IPS-18c (cell line): ENCODE data around the gene MSRB3.

Experiments used
- H3K4me3 ChIP-seq: 2 replicates; pipeline ENCODE4 v1.7.0; 2013; ENCODE audit warnings: low read depth, mild to moderate bottlenecking, low read length, moderate library complexity; ENCODE audit not compliant: insufficient read depth
- H3K9me3 ChIP-seq: one replicate; pipeline ENCODE4 v1.6.1; 2013; ENCODE audit warnings: mild to moderate bottlenecking, low read length, moderate library complexity; ENCODE audit not compliant: control insufficient read depth, insufficient read depth

The MSRB3 gene

GRCh38 chr12:65493913-65494245, 215.4 kb downstream of the MSRB3 start:
- no peaks in the 10 kb centered on the region for H3K9me3 ChIP-seq

GRCh38 chr12:65494537-65494936, 216.1 kb downstream of the MSRB3 start:
- Histone ChIP-seq H3K9me3 (no peaks in the 10 kb centered on the region), H3K4me3 (no peak overlapping the region)

More at GRCh38 chr12:65493913-65494245, 215.4 kb downstream of the MSRB3 start:
- no peak overlapping the region for H3K4me3 ChIP-seq

- H3K4me3 ChIP-seq, result no peak overlapping the region
- H3K9me3 ChIP-seq, result no peaks in the 10 kb centered on the region
Measured at GRCh38 chr12:65495233-65495632, 216.8 kb downstream of the MSRB3 start.

- Histone ChIP-seq H3K4me3 (no peak overlapping the region), H3K9me3 (no peaks in the 10 kb centered on the region)
Measured at GRCh38 chr12:65496617-65497016, 218.1 kb downstream of the MSRB3 start.

GRCh38 chr12:65497660-65498059, 219.2 kb downstream of the MSRB3 start:
- Histone ChIP-seq H3K4me3 (no peak overlapping the region), H3K9me3 (no peaks in the 10 kb centered on the region)

GRCh38 chr12:65499167-65499566, 220.7 kb downstream of the MSRB3 start:
- Histone ChIP-seq H3K4me3 (no peak overlapping the region), H3K9me3 (no peaks in the 10 kb centered on the region)

GRCh38 chr12:65500091-65500900, 221.8 kb downstream of the MSRB3 start:
- H3K4me3 ChIP-seq, result no peak overlapping the region
- peaks cover 2% of the 10 kb centered on the region for H3K9me3 ChIP-seq

GRCh38 chr12:65501093-65501621, 222.7 kb downstream of the MSRB3 start:
- no peak overlapping the region for H3K4me3 ChIP-seq
- H3K9me3 ChIP-seq, result peaks cover 2% of the 10 kb centered on the region

- no peak overlapping the region for H3K4me3 ChIP-seq
- peaks cover 2% of the 10 kb centered on the region for H3K9me3 ChIP-seq
Measured at GRCh38 chr12:65501935-65502334, 223.5 kb downstream of the MSRB3 start.

- H3K4me3 ChIP-seq, result no peak overlapping the region
- H3K9me3 ChIP-seq, result peaks cover 2% of the 10 kb centered on the region
Measured at GRCh38 chr12:65504417-65504816, 225.9 kb downstream of the MSRB3 start.

- H3K4me3 ChIP-seq, result no peak overlapping the region
- peaks cover 2% of the 10 kb centered on the region for H3K9me3 ChIP-seq
Measured at GRCh38 chr12:65505386-65506121, 227.1 kb downstream of the MSRB3 start.

GRCh38 chr12:65508276-65509035, 230.0 kb downstream of the MSRB3 start:
- Histone ChIP-seq H3K4me3 (no peak overlapping the region), H3K9me3 (peaks cover 2% of the 10 kb centered on the region)

GRCh38 chr12:65510007-65510406, 231.5 kb downstream of the MSRB3 start:
- H3K4me3 ChIP-seq, result 0 out of 2 replicates have a peak overlapping the region, but pooled peaks have one; percentile 21

GRCh38 chr12:65510584-65511050, 232.1 kb downstream of the MSRB3 start:
- no peaks in the 10 kb centered on the region for H3K9me3 ChIP-seq
- H3K4me3 ChIP-seq, result 0 out of 2 replicates have a peak overlapping the region, but pooled peaks have one; percentile 21

More at GRCh38 chr12:65510007-65510406, 231.5 kb downstream of the MSRB3 start:
- no peaks in the 10 kb centered on the region for H3K9me3 ChIP-seq

- Histone ChIP-seq H3K9me3 (no peaks in the 10 kb centered on the region), H3K4me3 (no peak overlapping the region)
Measured at GRCh38 chr12:65511134-65511834, 232.8 kb downstream of the MSRB3 start.

- no peak overlapping the region for H3K4me3 ChIP-seq
- no peaks in the 10 kb centered on the region for H3K9me3 ChIP-seq
Measured at GRCh38 chr12:65511912-65512311, 233.4 kb downstream of the MSRB3 start.
